Cerebellar nuclear complex (tissue), 1 donor: ENCODE data around the gene GLP1R.

Experiments used
- DNase-seq, 2 experiments: peaks; one replicate each; lab custom pipeline; 2025; lab: John Stamatoyannopoulos, UW

GLP1R gene

DNA sequence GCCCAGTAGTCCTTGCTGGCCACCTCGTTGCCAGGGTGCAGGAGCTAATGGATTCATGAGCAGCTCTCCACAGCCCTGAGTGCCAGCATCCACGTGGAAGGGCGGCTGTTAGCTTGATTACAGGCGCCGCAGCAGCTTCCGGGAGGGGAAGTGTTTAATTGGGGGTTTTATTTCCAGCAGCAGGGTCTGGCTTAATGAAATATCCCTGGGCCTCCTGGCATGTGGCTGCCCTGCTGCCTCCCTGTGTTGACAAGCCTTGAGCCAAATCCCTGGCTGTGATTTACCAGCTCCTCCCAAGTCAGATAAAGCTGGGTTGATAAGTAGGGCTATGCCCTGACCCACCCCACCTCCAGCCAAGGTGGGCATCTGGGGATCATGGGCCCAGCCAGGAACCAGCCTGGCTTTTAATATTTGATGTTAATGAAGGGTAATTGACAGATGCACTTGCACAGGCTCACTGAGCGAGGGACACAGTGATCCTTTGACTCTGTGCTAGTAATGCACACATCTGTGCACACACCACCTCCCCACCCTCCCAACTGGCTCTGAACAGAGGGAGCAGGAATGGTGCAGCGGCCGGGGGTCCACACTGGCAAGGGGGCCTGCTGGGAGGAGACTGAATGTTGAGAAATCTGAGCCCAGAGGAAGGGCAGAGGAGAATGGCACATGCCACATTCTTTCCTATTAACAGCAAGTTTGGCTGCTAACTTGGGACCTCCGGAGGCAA, 13.6 kb downstream of the GLP1R start:
- DNase-seq, result no peak

DNA sequence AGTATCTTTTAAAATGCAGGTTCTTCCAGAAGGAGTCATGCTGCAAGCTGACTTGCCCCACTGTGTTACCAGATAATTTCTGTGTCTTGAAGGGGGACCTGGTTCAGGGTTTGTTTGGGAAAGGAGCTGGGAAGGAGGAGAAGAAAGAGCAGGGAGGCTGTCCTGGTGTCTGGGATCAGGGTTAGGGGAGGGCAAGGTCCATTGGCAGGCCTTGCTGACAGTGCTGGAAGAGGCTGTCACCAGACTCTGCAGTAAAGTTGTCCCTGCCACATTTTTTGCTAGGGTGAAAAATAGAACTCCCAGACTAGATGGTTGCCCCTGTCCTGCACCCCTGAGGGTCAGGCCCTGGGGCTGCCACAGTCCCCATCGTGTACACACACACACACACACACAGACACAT, 14.9 kb downstream of the GLP1R start:
- DNase-seq, result no peak

DNA sequence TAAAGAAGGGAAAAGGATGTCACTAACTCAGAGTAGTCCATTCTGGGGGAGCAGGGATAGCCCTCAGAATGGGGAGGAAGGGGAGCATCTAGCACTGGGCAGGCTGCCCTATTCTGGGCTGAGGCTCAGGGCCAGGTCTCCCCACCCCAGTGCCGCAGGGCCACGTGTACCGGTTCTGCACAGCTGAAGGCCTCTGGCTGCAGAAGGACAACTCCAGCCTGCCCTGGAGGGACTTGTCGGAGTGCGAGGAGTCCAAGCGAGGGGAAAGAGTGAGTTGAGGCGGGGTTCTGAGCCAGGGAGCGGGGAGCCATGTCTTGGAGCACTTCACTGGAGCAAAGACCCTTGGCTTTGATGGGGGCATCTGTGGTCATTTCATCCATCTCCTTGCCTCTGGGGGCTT, 17.0 kb downstream of the GLP1R start:
- DNase-seq, result no peak

DNA sequence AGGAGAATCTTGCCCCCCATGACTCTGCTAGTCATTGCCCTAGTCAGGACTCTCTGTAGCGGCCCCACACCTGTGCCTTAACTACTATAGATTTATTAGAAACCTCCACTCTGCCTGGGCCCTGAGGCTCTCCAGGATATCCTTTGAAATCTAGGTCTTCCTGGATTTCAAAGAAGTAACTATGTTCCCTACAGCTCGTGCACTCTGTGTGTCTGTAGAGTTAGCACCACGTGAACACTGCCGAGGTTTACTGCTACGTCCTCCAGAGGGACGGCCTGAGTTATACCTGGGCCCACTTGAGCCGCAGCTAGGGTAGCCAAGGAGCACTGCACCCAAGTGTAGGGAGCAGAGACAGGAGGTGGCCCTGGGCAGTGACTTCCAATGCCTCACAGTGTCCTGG, 19.8 kb downstream of the GLP1R start:
- DNase-seq, result no peak

DNA sequence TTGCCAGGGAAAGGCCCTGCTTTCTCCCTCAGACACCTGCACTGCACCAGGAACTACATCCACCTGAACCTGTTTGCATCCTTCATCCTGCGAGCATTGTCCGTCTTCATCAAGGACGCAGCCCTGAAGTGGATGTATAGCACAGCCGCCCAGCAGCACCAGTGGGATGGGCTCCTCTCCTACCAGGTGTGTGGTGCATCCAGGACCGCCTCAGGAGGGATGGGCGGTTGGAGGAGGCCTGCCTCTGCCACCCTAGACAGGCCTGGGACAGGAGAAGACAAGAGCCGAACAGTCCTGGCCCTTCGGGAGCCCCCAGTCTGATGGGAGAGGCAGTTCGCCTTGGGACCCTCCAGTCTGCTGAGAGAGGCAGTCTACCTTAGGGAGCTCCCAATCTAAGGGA, 24.2 kb downstream of the GLP1R start:
- no peak for DNase-seq

DNA sequence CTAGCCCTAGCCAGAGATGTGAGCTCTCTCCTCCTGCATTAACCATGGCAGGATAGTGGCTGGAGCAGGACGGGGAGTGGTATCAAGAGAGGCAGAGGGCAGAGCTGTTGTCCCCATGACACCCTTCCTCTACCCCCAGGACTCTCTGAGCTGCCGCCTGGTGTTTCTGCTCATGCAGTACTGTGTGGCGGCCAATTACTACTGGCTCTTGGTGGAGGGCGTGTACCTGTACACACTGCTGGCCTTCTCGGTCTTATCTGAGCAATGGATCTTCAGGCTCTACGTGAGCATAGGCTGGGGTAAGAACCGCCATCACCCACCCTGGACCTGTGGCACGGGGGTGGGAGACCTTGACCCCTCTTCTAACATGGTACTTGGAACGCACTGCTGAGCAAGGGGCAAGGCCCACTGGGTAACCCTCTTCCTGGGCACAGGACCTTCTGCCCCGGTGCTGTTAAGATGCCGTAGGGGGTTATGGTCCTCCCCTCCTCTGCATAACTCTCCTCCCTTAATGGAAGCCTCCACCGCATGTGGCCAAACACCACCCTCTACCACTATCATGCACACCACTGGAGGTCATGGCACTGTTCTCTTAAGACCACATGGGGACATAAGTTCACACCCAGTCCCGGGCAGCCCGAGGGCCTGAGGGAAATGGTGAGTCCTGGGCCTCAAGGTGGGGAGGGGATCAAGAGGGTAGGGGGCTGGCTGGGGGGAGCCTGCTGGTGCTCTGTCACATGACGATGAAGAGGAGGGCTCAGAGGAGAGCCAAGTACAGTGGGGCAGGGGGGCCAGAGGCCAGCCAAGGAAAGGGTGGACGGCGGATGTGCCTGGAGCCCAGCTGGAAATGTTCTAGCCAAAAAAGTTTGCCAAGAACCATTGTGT, 25.1 kb downstream of the GLP1R start:
- no peak for DNase-seq

DNA sequence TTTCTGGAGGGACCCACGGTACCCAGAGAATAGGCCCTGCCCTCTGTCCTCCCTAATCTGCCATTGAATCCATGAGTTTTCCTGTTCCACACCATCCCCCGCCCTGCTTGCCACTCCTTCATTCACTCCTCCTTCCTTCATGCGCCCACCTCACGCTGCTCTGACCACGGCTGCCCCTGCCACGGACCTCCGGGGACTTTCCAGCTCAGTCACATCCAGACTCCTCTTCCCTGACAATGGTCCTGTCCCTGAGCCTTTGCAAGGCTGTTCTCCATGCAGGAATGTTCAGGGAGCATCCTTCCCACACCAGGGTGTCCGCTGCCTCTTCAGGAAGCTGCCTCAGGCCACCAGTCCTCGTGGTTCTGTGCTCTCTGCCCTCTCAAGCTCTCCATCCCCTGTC, 25.9 kb downstream of the GLP1R start:
- no peak for DNase-seq

DNA sequence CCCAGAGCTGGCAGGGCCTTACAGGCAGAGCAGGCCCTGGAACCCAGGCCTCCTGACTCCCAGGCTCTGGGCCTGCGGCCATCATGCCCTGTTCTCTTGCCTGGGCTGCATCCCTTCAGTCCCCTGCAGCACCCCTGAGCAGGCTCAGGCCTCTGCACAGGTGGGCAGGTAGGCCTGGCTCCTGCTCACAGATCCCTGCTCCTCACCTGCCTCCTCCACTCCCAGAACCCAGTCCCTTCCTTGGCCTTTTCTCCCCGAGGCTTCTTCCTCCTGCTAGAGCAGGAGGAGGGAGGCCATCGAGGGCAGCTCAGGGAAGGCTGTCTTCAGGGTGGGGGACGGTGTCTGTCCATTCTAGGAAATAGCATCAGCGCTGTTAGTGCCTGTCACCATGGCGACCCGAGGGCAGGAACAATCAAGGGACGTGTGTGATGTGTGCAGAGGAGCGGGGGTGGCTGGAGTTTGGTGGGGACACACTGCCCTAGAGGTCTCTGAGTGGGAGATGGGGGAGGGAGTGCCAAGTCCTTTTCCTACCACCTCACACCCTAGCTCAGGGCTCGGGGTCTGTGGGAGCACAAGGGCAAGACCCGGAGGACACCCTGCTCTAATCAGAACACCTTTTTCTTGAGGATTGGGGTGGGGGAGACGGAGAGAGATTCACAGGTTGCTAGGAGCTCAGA, 26.6 kb downstream of the GLP1R start:
- DNase-seq, result no peak

DNA sequence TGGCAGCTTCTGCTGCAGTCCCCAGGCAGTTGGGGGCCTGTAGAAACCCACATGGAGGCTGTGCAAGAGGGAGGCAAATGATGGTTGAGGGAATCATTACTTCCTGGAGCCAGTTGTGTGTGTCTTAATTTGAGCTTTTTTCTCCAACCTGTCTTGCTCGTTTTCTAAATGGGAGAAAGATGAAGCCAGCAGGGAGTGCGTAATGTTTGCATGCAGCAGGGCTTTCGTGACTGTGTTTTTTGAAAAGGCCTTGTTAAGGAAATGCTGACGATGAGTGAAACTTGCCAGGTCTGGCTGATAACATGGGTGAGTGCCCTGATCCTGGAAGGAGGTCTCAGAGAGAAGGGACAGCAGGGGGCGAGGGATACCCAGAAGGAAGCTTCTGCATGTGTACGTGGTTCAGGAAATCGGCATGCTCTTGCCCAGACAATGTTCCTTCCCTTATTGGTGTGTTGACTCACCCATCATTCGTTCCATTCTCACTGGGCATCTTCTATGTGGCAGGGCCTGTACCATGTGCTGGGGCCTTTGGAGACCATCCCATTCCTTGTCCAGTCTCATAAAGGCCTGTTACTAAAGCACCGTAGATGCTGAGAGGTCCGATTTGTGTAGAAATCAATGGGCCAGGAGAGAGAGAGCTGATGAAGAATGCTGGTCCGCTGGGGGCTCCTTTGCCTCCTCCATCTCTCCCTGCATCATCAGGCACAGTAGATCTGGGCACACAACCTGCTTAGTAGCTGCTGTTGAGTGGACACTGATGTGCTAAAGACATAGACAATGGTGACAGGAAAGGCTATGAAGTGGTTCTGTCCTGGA, 27.4 kb downstream of the GLP1R start:
- no peak for DNase-seq

DNA sequence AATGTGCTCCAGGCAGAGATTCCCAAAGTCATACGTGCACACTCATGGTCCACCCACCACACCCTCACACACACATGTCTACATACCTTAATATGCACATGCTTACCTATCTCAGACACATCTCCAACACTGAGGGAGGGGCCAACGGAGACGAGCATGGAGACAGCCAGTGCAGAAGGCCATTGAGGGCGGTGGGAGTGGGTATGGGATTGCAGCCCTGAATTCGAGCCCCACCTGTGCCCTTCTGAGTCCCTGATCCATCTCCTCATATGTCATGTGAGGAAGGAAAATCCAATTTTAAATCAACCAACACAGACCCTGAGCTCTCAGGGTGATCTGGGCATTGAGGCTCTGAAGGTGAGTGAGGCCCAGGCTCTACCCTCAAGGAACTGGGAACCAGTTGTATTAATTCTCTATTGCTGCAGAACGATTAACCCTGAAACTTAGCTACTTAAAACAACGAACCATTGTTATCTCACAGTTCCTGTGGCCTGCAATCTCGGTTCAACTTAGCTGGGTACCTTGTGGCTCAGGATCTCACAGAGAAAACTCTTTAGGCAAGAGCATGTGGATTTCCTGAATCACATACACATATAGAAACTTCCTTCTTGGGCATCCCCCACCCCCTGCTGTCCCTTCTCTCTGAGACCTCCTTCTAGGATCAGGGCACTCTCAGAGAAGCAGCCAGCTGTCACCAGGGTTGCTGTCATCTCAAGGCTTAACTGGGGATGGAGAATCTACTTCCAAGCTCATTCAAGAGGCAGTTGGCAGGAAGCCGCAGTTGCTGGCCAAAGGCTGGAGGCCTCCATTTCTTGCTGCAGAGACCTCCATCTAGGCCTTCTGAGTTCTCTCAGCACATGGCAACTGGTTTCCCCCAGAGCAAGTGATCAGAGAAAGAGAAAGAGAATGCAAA, 28.3 kb downstream of the GLP1R start:
- no peak for DNase-seq

DNA sequence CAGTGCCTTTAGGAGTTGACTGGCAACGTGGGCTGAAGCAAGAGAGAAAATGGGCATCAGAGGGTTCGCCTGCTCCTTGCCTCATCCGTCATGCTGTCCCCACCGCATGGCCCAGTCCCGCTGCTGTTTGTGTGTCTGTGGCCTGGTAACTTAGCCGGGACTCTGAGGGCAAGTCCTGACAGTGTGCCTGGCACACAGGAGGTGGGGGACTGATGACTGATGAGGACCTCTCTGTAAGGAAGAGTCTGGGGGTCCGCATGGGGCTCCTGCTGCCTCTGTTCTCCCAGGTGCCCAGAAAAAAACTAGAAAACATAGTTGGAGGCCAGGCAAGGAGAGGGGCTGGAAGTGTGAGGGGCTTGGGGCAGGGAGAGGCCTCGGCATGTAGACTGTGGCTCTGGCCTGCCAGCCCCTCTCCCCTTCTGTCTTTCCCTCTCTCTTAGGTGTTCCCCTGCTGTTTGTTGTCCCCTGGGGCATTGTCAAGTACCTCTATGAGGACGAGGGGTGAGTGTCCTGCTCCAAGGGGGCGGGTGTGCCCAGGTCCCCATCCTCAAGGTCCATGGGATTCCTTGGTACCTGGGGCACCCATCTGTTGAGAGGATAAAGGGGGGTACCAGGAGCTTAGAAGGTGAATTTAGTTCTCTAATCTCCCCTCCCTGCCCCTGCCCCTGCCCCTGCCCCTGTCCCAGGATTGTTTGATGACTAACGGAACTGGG, 29.5 kb downstream of the GLP1R start:
- DNase-seq, result no peak

DNA sequence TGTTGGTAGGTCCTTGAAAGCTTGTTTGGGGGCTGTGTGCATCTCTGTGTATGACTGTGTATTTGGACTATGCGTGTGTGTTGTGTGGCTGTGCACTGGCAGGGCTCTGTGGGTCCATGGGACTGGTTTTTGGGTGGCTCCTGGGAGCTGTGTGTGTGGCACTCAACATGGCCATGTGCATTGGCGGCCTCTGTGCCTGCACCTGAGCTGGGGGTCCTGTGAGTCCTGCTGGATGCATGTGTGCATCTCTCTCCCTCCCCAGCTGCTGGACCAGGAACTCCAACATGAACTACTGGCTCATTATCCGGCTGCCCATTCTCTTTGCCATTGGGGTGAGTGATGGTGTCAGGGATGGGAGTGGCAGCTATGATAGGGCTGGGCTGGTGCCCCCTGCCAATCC, 30.1 kb downstream of the GLP1R start:
- DNase-seq, result no peak

DNA sequence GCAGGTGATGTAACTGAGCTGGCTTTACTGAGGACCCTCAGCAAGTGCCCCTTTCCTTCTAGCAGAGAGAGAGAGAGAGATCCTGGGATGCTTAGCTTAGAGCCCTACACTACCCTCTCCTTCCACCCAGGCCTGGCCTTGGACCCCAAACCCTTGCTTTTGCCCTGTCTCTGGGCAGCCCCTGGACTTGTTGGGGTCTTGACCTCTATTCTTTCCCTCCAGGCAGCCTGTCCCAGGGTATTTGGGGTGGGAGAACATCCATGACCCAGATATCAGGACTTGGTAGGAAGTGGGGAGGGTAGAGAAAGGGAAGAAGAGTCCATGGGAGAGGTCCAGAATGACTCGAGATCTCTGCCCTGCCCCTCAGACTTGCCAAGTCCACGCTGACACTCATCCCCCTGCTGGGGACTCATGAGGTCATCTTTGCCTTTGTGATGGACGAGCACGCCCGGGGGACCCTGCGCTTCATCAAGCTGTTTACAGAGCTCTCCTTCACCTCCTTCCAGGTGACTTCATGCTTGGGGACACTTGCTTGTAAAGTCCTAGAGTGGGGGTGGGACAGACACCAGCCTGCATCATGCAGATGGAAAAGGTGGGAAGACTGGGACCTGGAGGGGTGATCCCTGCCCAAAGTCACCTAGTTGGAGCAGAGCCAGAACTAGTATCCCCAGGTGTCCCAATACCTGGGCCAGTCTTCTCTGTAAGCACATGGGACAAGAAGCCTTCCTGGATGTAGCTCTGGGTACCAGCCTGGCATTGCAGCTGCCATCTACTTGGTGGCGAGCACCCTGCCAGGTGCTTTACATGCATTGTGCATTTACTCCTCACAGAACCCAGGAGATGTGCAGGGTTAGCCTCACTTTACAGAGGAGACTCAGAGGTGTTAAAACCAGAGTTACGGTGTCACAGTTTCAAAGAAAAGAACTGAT, 30.9 kb downstream of the GLP1R start:
- no peak for DNase-seq

DNA sequence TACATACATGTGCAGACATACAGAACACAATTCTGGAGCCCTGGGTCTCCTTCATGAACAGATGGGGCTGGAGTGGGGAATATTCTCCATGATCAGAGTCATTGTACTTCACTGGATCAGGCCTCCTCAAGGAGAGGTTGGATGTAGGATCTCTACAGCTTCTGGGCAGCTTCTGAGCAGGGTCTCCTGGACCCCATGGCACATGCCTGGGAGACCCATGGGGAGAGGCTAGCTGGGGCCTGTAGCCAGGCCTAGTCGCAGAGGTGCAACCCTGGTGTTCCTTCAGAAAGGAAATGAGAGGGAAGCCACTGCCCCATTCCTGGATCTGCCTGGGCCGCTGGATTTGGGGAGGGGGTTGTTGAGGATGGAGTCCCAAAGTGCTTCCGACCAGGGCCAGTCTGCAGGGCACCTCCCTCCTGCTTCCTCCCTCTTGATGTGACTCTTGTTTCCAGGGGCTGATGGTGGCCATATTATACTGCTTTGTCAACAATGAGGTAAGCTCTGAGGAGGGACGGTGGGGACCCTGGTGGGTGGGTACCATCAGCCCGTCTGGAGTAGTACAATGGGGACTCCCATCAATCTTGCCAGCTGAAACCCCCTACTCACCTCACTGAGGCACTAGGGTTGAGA, 31.8 kb downstream of the GLP1R start:
- no peak for DNase-seq

DNA sequence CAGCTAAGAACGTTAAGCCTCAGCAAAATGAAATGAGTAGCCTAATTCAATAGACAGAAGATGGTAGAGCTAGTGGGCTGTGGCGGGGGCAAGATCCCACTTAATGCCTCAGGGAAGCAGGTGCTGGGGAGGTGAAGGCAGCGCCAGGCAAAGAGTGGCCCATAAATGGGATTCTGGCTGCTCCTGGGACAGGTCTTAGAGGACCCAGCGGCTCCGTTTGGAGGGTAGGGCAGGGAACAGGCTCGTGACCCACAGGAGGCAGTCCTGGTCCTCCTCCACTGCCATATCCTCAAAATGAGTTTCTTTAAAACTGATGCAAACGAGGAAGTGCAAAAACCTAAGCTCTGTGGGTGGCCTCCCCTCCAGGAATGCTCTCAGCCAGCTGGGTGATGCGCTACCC, 33.7 kb downstream of the GLP1R start:
- no peak for DNase-seq

DNA sequence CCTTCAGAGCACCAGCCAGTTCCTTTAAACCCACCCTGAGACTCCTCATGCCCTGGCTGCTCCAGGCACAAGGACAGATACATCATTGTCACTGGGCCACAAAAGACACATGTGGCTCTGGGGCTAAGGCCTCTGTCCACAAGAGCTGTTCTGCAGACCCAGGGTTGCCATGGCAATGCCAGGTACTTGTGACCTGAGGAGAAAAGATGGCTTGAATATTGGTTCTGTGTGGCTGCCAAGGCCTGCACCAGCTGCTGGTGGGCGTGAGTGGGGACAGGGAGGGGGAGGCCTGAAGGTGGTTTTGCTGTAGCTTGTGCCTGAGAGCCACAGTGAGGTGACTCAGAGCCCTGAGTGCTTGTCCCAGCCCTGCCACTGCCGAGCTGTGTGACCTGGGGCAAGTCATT, 34.7 kb downstream of the GLP1R start:
- no peak for DNase-seq

DNA sequence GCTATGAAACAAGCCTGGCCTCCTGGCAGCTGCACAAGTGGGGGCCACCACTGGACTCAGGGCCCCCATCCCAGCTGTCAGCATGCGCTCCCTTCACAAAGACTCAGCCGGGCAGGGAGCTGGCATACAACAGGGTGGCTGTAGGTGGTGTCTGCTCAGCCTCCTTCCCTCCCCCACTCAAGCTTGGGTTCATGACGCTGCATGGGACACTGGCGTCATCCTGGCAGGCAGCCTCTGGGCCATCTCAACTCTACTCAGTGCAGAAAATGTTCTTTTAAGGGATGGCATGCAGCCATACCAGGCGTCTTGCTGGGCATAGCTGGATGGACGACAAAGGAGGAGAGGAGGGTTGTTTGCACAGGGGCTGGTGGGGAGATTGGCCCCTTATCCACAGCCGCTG, 35.9 kb downstream of the GLP1R start:
- DNase-seq, result no peak

DNA sequence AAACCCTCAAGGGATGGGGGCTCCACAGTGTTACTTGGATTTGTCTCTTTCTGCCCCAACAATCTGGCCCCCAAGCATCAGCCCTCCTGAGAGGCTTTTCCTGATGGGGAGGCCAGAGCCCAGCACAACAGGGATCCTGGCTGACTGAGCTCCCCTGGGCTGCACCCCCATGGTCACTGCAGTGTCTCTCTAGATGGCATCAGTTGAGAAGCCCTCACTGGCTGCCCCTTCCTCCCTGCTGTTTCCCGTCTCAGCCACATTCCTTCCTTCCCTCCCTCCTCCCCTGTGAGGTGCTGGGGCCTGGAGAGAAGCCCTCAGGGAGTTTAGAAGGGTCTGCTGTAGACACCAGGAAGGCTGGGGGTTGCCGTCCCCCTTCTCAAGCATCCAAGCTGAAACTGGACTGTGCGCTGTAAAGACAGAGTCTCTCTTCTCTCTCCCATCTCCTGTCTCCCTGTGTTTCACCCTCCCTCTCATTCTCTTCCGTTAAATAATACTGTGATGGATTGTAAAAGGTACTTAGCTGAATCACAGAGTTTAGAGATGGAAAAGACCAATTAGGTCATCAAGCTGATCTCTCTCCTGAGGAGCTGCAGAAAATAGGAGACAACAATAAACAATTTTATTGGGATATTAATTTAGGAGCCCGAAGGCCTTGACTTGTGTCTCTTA, 36.7 kb downstream of the GLP1R start:
- DNase-seq, result no peak
